GM19468 (cell line): ENCODE measurements around the gene CABYR.

Experiments used
- ATAC-seq: cut with Tn5 transposase; IDR thresholded peaks from one replicate; pipeline ENCODE4 v1.9.1; 2021; ENCODE audit warnings: mild to moderate bottlenecking, moderate library complexity, moderate number of reproducible peaks; ENCODE audit not compliant: unreplicated experiment; ENCODE audit errors: extremely low read depth

Gene CABYR

GRCh38 chr18:24188120-24188519 lies 49.3 kb downstream of the CABYR start:
- no peak for ATAC-seq

DNA sequence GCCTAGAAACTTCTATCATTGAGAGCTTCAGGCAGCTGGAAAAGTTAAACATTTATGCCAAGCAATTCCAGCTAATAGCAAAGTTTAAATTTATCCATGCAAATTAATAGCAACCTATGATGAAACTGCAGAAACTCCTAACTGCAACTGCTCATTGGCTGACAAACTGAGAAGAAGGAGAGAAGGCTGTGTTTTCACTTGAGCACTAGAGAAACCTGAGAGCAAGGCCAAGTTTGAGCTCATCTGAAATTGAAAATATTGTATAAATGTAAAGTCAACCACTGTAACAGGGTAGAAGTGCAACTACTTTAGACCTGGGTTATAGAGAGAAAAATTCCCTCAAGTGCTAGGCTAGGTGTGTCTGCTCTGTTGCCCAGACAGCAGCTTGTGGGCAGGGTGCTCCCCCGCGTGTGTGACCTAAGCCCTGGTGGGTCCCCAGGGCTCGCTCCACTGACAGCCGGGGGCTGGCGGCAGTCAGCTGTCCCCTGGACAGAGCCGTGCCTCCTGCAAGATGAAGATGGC lies 50.2 kb downstream of the CABYR start:
- peak; percentile 55 for ATAC-seq

- no peak for ATAC-seq
Measured at GRCh38 chr18:24189664-24190346, 50.9 kb downstream of the CABYR start.

- ATAC-seq = no peak
Measured at GRCh38 chr18:24190590-24190989, 51.7 kb downstream of the CABYR start.

GRCh38 chr18:24195296-24196053 lies 56.6 kb downstream of the CABYR start:
- no peak for ATAC-seq

- ATAC-seq = no peak
Measured at GRCh38 chr18:24196764-24197163, 57.9 kb downstream of the CABYR start.

GRCh38 chr18:24197412-24197811 lies 58.5 kb downstream of the CABYR start:
- ATAC-seq = no peak

DNA sequence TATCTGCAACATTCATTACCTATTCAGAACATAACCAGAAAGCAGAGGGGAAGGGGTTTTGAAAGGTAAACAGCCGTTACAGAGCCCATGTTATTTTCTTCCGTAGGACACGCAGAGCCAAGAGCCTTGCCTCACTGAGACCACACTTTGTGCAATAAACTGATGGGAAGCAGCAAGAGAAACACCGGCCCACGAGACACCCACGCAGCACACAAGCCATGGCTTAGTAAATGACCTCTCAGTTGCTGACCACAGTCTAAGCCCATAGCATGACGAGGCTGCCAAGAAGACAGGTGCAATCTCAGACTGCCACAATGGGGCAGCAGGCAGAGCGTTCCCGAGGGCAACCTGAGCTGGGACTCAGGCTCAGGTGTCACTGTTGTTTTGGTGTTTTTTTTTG lies 59.6 kb downstream of the CABYR start:
- ATAC-seq = no peak

GRCh38 chr18:24199372-24199962 lies 60.6 kb downstream of the CABYR start:
- ATAC-seq = no peak

- ATAC-seq = no peak
Measured at GRCh38 chr18:24200494-24201290, 61.8 kb downstream of the CABYR start.

GRCh38 chr18:24201699-24202687 lies 63.1 kb downstream of the CABYR start:
- no peak for ATAC-seq

DNA sequence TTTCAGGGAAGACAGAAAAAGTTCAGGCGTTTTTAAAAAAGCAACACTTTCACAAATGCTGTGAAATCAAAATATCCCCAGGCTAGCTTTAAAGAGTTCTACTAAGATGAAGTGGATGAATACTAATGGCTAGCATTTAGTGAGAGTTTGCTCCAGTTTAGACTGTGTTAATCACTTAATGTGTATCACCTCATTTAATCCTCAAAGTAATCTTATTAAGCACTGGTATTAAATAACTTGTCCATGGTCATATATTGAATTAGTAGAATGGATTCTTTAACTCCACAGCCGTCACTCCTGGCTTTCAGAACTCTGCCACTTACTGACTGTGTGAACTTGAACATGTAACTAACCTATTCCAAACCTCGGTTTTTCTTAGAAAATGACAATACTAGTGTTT lies 66.0 kb downstream of the CABYR start:
- no peak for ATAC-seq

DNA sequence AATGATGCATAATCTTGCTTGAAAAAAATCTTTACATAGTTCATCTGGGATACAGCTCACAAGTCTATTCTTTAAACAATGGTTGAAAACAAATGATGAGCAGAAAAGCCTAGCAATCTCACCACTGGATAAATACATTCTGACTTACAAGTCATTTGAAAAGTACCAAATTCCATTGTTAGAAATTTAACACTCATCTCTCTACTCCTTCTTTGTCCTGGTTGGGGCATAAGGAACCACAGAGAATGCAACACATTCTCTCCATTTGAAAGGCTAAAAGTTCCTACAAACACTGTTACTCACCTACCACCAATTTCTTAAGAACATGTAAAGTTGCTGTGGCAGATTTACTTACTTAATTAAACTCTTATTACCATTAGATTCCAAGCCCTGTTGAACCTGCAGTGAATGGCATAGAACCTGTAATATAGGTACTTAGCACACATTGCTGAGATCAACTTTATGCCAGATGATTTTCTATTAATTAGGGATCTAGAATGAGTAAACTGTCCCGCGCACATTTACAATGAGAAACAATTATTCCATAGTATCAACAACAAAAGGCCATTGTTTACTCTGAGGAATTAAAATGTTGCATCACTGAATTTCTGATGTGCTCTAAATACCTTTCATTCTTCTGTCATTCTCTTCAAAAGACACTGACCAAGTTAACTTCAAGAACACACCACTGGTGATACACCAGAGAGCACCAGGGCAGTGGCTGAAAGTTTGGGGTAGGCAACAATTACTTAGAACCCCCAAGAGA lies 69.6 kb downstream of the CABYR start:
- no peak for ATAC-seq

DNA sequence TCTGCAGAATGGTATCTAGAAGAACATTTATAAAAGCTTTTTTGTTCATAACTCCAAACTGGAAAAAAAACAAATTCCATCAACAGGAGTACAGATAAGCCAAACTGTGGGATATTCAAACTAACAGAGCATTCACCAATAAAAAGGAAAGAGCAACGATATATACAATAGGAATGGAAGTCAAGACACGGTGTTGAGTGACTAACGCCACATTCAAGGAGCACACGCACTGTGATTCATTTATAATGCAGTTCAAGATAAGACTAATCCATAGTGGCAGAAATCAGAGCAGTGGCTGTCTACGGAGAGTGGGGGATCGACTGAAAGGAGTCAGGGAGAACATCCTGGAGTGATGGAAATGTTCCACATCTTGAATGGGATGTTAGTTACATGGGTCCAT lies 70.7 kb downstream of the CABYR start:
- ATAC-seq = no peak
